Epithelial cell of proximal tubule (primary cell): Measurements from ENCODE around the gene KCNAB1. TPM values are rescaled to one million over a fixed set of nuclear protein-coding genes. Genes with fewer than 3 reads are reported as not detected.
A peak's percentile ranks its signal among the peaks of the same experiment; 100 is the strongest.
"Not testable (repeated sequence)": the region's sequence is repeated elsewhere in the genome, so short reads cannot be mapped to it uniquely, and the experiment has no call there.

Experiments used
- DNase-seq: peaks from one replicate; pipeline ENCODE4 v3.0.0-alpha.2; 2011; ENCODE audit warnings: low read depth
- H3K4me3 ChIP-seq: 2 replicates; pipeline ENCODE4 v1.5.1; 2011; ENCODE audit warnings: low read depth, mild to moderate bottlenecking, low read length
- CTCF ChIP-seq: conservative IDR thresholded peaks from 2 replicates; pipeline ENCODE4 v1.5.1; 2012; ENCODE audit warnings: low read depth, mild to moderate bottlenecking, low read length
- total RNA-seq: library from RNA; depleted of rRNA; stranded (reverse); fragments of >200 nt; gene quantifications from 2 replicates; pipeline ENCODE4 v1.2.3, GENCODE V29; 2015

KCNAB1 gene
- total RNA-seq, 1 donor from 2014 or later, result not detected

- no peak for DNase-seq
- no peak overlapping the region for H3K4me3 ChIP-seq
- no peak for TF ChIP-seq CTCF
Observed at GRCh38 chr3:156217674-156218352, 97.4 kb downstream of the KCNAB1 start.

- no peak overlapping the region for H3K4me3 ChIP-seq
- DNase-seq, result no peak
- TF ChIP-seq CTCF, result no peak
Observed at GRCh38 chr3:156218353-156218744, 98.0 kb downstream of the KCNAB1 start.

GRCh38 chr3:156222381-156222780 is 102.0 kb downstream of the KCNAB1 start:
- H3K4me3 ChIP-seq, DNase-seq: not testable (repeated sequence)

GRCh38 chr3:156224046-156224445 is 103.7 kb downstream of the KCNAB1 start:
- not testable (repeated sequence) for DNase-seq

GRCh38 chr3:156226676-156227420 is 106.5 kb downstream of the KCNAB1 start:
- peak; percentile 22 for DNase-seq
- TF ChIP-seq CTCF, result no peak

More at GRCh38 chr3:156224046-156224445, 103.7 kb downstream of the KCNAB1 start:
- not testable (repeated sequence) for H3K4me3 ChIP-seq

GRCh38 chr3:156227704-156228103 is 107.3 kb downstream of the KCNAB1 start:
- H3K4me3 ChIP-seq, result no peak overlapping the region
- DNase-seq, result no peak
- no peak for TF ChIP-seq CTCF

More at GRCh38 chr3:156226676-156227420, 106.5 kb downstream of the KCNAB1 start:
- H3K4me3 ChIP-seq, result no peak overlapping the region

GRCh38 chr3:156230278-156230900 is 110.0 kb downstream of the KCNAB1 start:
- no peak overlapping the region for H3K4me3 ChIP-seq
- TF ChIP-seq CTCF, result no peak
- DNase-seq, result no peak

GRCh38 chr3:156231221-156231620 is 110.8 kb downstream of the KCNAB1 start:
- DNase-seq, H3K4me3 ChIP-seq: not testable (repeated sequence)
